DMS53 (cell line): Measurements from ENCODE around the gene CANT1.
"Not testable (repeated sequence)": the region's sequence is repeated elsewhere in the genome, so short reads cannot be mapped to it uniquely, and the experiment has no call there.

Experiments used
- DNase-seq: peaks from one replicate; lab custom pipeline; 2025; lab: John Stamatoyannopoulos, UW

The CANT1 gene

GRCh38 chr17:78959803-78960202 is 49.8 kb downstream of the CANT1 start:
- DNase-seq, result peak; percentile 21

DNA sequence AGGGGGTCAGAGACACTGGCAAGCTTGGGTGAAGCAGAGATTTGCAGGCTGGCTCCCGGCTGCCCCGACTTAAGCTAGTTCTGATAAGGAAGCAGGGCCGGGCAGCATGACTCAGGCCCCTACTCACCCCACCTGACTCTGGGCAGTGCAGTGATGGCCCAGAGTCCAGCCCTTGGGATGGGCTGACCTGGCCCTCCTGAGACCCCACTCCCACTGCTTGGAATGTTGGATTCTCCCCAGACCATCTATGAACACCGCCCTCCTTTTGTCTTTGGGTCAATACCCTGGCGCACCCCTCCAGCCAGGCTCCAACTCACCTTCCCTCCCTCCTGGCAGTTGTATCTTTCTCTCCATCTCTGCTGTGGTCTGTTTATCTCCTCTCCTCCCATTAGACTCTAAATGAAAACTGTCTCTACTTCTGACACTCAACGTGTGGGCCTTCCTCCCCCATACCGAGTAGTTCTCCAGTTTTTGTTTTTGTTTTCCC is 50.9 kb downstream of the CANT1 start:
- DNase-seq, result no peak

DNA sequence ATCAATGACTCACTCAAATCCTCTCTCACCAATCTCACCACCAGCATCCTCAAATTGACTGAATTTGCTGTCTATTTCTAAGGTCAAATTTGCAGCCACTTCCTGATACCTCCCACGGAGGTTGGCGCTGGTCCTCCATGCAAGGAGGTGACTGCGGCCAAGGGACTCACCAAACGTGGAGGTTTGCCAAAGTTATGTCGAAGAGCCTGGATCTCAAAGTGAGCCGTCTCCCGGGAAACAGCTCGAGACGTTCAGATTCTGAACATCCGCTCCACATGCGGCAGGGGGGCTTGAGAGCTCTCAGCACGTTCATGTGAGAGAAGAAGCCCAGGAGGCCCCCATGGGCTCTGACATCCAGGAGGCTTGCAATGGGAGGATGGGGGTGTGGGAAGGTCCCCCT is 52.4 kb downstream of the CANT1 start:
- DNase-seq, result no peak

DNA sequence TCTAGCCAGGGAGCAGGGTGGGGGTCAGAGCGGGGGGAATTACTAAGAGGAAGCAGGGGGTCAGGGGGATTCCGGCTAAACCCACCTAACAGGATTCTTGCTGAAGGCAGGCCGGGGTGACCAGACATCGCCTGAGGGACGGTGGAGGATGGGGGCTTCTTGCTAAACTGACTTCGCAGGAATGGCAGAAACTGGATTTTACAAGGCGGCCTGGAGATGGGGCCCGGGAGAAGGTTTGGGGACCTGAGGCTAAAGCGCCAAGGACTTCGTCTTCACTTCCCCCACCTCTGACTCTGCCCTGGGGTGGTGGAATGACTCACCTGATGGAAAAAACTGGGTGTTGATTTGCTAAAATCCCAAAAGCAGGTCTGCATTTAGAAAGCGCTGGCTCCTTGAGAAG is 53.3 kb downstream of the CANT1 start:
- DNase-seq, result no peak

DNA sequence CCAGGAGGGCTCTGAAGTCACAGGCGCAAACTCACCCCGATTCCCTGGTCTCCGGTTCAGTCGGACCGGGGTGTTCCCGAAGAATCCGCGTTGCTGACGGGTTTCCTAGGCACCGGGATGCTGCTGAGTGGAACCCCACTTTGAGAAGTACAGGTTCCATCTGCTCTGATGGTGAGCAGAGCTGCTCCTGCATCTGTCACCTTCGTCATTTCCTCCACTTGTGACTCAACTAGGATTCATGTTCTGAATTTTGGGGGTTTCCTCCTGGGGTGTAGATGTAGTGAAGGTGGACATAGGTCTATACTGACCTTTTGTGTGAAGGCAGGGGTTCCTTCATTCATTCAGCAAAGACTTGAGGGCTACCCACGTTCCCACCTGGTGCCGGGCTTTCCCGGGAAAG is 54.9 kb downstream of the CANT1 start:
- no peak for DNase-seq

- DNase-seq, result no peak
Observed at GRCh38 chr17:78953356-78954350, 55.9 kb downstream of the CANT1 start.

DNA sequence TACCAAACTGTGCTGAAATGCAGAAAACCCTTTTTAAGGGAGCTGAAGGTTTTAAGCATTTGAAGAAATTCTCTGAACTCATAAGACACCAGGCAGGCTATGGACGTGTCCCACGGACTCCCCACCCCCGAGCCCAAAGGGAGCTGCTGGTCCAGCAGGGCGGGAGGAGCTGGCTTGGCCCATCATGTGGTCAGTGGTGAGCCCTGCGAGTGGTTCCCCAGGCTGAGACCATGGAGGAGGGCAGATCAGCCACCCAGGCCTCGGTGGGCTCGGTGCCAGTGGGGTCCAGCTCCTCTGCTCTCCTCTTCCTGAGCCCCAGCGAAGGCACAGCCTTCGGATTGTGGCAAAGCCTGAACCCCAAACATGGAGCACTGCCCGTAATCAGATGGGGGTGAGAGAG is 56.9 kb downstream of the CANT1 start:
- DNase-seq, result no peak

GRCh38 chr17:78951967-78952551 is 57.5 kb downstream of the CANT1 start:
- DNase-seq, result no peak

DNA sequence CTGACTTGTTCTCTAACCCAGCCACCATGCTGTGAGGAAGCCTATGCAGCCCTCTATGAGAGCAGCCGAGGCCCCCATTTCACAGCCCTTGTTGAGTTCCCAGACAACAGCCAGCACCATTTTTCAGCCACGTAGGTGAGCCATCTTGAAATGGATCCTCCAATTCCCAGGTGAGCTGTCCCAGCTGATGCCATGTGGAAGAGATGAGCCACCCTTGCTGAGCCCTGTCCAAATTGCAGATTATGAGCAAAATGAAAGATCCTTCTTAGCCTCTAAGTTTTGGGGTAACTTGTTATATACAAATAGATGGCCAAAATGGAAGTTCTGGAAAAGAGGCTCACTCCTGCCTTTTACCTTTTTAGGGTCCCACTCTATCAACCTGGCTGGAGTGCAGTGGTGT is 58.7 kb downstream of the CANT1 start:
- no peak for DNase-seq

DNA sequence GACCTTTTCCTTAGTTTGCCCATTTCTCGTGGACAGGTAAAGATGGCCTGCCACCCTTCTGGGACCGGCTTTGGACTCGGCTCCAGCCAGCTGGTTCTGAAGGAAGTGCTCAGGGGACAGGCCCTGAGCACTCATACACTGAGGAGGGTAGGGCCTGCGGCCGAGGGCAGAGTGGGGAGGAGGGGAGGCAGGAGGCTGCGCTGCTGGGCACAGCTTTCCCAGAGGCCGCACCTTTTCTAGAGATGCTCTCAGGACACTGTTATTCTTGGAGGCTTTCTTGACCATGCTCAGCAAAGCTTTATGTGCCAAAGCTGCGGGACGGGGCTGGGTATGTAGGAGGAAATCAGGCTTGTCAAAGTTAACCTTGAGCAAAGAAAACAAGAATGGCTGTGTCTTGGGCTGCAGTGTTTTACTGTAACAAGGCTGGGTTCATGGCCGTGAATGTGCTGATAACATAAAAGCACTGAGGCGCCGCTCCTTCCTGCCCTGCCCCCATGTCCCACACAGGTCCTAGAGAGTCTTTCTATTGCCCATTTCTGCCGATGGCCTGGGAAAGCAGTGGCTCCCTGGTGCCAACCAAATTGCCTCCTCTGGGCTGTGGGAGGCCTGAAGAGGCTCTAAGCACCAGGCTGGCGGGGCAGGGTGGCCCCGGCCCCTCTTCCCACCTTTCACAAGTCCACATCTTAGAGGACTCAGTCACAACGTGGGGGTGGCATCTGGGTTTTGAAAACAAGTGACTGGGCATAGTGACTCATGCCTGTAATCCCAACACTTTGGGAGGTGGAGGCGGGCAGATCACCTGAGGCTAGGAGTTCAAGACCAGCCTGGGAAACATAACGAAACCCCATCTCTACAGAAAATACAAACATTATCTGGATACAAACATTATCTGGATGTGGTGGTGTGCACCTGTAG is 62.1 kb downstream of the CANT1 start:
- DNase-seq, result no peak

DNA sequence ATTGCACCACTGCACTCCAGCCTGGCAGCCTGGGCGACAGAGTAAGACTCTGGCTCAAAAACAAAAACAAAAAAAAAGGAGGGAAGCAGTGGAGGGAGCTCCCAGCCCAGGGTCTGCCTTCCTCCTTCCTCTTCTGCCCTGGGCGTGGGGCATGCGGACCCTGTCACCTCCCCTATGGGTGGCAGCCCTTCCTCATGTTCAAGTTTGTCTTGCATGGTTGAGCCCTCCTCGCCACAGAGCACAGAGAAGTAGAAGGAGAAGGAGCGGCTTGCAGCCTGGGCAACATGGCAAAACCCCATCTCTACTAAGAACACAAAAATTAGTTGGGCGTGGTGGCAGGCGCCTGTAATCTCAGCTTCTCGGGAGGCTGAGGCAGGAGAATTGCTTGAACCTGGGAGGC is 62.9 kb downstream of the CANT1 start:
- no peak for DNase-seq

DNA sequence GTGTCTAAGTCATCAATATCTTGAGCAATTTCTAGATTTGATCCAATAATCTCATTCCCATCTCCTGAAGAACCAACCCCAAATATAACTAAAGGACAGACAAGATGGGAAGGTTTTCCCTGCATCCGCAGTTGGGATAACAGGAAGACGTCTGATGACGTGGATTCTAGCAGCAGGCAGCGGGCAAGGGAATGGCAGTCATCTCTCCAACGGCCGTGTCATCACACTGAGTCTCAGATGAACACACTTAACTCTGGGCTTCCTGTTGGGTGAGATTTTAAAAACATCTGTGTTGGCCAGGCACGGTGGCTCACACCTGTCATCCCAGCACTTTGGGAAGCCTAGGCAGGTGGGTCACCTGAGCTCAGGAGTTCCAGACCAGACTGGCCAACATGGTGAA is 63.4 kb downstream of the CANT1 start:
- DNase-seq, result no peak

DNA sequence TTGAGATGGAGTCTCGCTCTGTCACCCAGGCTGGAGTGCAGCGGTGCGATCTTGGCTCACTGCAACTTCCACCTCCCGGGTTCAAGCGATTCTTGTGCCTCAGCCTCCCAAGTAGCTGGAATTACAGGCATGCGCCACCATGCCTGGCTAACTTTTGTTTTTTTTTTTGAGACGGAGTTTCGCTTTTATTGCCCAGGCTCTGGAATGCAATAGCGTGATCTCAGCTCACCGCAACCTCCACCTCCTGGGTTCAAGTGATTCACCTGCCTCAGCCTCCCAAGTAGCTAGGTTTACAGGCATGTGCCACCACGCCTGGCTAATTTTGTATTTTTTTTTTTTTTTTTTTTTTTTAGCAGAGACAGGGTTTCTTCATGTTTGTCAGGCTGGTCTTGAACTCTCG is 64.1 kb downstream of the CANT1 start:
- DNase-seq, result not testable (repeated sequence)

DNA sequence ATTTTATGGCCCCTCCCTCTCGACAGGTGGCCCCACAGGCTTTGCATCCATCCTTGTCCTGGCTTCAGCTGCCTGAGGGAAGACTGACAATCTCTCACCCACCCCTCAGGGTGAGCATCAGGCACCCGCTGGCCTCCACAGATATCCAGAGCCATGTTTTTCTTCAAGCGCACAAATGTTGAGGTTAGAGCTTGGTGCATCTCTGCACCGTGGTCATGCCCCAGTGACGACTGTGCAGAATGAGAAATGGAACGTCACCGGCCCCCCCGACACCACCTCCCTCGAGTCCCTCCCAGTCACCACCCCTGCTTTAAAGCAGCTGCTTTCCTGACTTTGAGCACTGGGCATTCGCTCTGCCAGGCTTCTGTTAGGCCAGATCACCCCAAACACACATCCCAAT is 64.6 kb downstream of the CANT1 start:
- DNase-seq, result no peak

GRCh38 chr17:78944026-78944425 is 65.5 kb downstream of the CANT1 start:
- no peak for DNase-seq
